Activated naive CD8-positive, alpha-beta T cell treated with anti-CD3 and anti-CD28 coated beads, Interleukin-2, amount 10 ng/mL, durations not matched to agents 7 days and 5 days (primary cell): Measurements from ENCODE around the gene NXPH1. TPM values are rescaled to one million over a fixed set of nuclear protein-coding genes. Genes with fewer than 3 reads are reported as not detected.

ENCODE experiments used
- ATAC-seq: fragments of 150-1000 bp; cut with Tn5 transposase; one replicate; pipeline ENCODE4 v1.10.0; 2021; ENCODE audit warnings: low read depth, moderate library complexity
- POLR2A ChIA-PET: fragments of 350-600 bp; sonication (Branson Sonifier 250); formaldehyde crosslinking; loops from one replicate; lab custom pipeline; 2021; ENCODE audit warnings: antibody characterized with exemption; lab: Charles Lee
- DNase-seq: peaks from one replicate; pipeline ENCODE4 v3.0.0; 2021
- H3K27ac Mint-ChIP-seq: one replicate; pipeline ENCODE4 v1.8.0; 2022; ENCODE audit warnings: mild to moderate bottlenecking, mixed read lengths
- H3K27me3 Mint-ChIP-seq: one replicate; pipeline ENCODE4 v1.8.0; 2022; ENCODE audit warnings: mild to moderate bottlenecking, moderate library complexity, mixed read lengths
- H3K36me3 Mint-ChIP-seq: one replicate; pipeline ENCODE4 v1.8.0; 2021; ENCODE audit warnings: mild to moderate bottlenecking, mixed read lengths
- H3K4me1 Mint-ChIP-seq: one replicate; pipeline ENCODE4 v1.8.0; 2021; ENCODE audit warnings: mixed read lengths
- H3K4me3 Mint-ChIP-seq: one replicate; pipeline ENCODE4 v1.8.0; 2022; ENCODE audit warnings: mild to moderate bottlenecking, moderate library complexity, mixed read lengths
- H3K9me3 Mint-ChIP-seq: one replicate; pipeline ENCODE4 v1.8.0; 2021; ENCODE audit warnings: mixed read lengths
- total RNA-seq, 2 experiments: library from RNA; stranded (reverse); gene quantifications; one replicate each; pipeline ENCODE4 v1.2.3, GENCODE V29; 2021

NXPH1 gene
- total RNA-seq, 2 experiments from 2014 or later, result not detected

DNA sequence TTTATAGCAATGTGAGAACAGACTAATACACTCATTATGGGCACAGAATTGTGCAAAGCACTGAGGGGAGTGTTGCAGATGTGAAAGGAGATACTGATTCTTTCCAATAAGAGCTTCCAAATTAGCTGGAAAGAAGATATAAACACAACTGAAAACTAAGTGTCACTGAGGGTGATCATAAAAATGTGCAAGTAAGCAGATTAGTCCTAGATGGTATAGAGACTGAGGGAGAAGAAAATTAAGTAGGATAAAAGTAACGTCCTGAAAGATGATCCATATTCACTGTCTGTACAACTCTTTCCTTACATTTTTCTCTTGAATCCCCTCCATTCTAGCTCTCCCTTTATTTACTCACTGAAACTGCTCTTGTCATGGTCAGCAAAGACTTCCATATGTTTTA, 11.2 kb upstream of the NXPH1 start:
- ATAC-seq (no peak), DNase-seq (no peak)
- POLR2A ChIA-PET, result no interaction called here
- Mint-ChIP-seq H3K27ac (no peak overlapping the region), H3K27me3 (no peaks in the 10 kb centered on the region), H3K36me3 (no peaks in the 10 kb centered on the region), H3K4me1 (no peaks in the 10 kb centered on the region), H3K4me3 (no peak overlapping the region), H3K9me3 (no peaks in the 10 kb centered on the region)

DNA sequence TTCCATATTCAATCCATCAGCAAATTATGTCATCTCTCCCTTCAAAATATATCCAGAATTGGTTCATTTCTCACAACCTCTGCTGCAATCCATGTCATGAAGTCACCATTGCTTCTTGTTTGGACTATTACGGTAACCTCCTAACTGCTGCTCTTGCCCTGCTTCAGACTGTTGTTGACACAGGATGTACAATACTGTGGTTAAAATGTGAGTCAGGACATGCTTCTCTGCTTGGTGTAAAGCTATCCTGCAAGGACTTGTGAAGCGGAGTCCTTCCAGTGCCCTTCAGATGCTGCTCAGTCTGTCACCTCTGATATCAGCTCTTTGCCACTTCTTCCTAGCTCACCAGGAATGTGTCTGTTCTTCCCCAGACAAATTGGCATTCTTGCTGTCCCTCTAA, 10.4 kb upstream of the NXPH1 start:
- Mint-ChIP-seq H3K27ac (no peak overlapping the region), H3K9me3 (no peaks in the 10 kb centered on the region), H3K27me3 (no peaks in the 10 kb centered on the region), H3K4me3 (no peak overlapping the region), H3K4me1 (no peaks in the 10 kb centered on the region), H3K36me3 (no peaks in the 10 kb centered on the region)
- no peak for DNase-seq
- POLR2A ChIA-PET, result no interaction called here
- no peak for ATAC-seq

DNA sequence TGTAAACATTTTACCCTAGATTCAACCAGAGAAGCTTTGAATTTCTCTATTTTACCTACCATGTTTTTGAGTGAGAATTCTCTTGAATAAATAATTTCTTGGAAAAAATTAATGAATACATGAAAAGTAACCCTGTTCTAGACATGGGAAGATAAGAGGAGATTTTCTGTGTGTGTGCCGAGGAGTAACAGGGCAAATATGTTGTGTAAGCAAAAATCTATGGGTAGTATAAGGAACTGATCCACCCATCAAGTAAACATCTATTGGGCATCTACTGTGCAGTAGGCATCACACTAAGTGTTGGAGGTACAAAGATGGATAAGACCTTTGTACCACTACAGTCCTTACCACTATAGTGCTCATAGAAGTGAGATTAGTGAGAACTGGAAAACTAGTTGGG, 8.2 kb upstream of the NXPH1 start:
- Mint-ChIP-seq H3K27ac (no peak overlapping the region), H3K9me3 (no peaks in the 10 kb centered on the region), H3K4me3 (no peak overlapping the region), H3K27me3 (peaks cover 3% of the 10 kb centered on the region), H3K4me1 (no peaks in the 10 kb centered on the region), H3K36me3 (no peaks in the 10 kb centered on the region)
- ATAC-seq (no peak), DNase-seq (no peak)
- POLR2A ChIA-PET, result interaction anchor here (0.5 kb wide), 1 partner anchor 1689 kb away, joined by 3 read pairs; no protein-coding TSS in a partner anchor

DNA sequence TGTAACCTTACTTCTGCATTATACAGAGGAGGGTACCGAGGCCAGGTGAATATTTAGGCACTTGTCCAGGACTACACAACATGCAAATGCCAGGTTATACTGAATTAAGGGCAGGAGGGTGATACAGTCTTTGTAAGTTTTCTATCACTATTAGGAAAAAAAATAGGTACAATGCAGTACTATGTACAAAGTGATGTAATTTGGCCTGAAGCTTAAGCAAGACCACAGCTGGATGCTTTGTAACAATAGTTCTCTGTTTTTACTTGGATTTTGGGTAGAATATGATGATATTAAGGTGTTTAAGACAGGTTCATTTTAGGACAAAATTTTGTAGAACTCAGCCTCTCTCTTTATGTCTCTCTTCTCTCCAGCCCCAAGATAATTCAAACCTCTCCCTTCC, 2.8 kb upstream of the NXPH1 start:
- ATAC-seq (no peak), DNase-seq (no peak)
- Mint-ChIP-seq H3K4me3 (no peak overlapping the region), H3K36me3 (peaks cover 8% of the 10 kb centered on the region), H3K9me3 (peaks cover 3% of the 10 kb centered on the region), H3K4me1 (peaks cover 5% of the 10 kb centered on the region), H3K27me3 (peaks cover 43% of the 10 kb centered on the region), H3K27ac (no peak overlapping the region)
- POLR2A ChIA-PET, result no interaction called here

DNA sequence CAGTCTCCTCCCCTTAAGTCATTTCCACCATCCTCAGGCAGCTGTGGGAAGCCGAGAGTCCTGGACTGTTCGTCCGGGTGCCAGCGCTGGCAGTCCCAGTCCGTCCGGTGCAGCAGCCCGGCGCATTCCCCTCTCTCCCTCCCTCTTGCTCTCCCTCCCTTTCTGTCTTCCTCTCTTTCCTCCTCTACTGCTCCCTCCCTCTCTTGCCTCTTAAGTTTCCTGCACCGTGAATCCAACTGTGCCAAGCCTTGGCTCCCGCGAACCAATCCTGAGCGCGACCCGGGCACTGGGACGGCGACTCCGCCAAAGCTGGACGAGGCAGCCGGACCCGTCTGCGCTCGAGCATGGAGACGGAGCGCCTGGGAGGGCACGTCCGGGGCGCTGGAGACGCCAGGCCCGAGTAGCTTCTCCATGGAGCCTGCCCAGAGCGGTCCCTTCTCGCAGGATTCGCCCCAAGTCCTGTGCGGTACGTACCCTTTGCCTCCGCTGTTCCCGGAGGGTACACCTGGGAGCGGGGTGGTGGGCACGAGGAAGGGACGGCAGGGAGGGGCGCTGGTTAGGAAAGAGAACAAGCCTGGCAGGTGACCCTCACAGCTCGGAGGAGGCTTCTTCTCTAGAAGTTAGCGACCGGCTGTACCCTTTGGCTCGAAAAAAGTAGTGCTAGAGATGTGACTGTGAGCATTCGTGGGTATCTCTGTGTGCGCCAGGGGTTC, 1.0 kb downstream of the NXPH1 start:
- no peak for ATAC-seq

DNA sequence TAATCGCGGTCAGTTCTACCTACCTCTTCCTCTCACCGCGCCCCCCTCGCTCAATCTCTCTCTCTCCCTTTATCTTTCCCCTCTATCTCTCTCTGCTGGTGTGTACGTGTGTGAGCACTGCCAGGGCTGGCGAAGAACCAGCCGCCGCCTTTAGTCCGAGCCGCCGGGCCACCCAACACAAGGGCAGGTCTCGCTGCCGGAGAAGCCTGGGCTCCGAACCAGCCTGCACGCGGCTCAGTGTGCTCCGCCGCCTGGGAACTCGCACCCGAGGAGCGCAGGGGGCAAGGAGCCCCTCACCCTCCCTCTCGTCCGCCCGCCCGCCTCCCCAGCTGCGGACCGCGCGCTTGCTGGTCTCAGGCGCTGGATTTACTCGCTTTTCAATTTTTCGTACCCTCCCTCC, 1.7 kb downstream of the NXPH1 start:
- no peak overlapping the region for H3K4me3 Mint-ChIP-seq
- H3K27ac Mint-ChIP-seq, result peak overlapping the region; percentile 69

More for the DNA sequence above, 1.0 kb downstream of the NXPH1 start:
- H3K27ac Mint-ChIP-seq, result peak overlapping the region; percentile 38
- H3K9me3 Mint-ChIP-seq, result peaks cover 3% of the 10 kb centered on the region
- peaks cover 8% of the 10 kb centered on the region for H3K36me3 Mint-ChIP-seq
- POLR2A ChIA-PET, result no interaction called here
- H3K4me1 Mint-ChIP-seq, result peaks cover 9% of the 10 kb centered on the region
- no peak for DNase-seq
- no peak overlapping the region for H3K4me3 Mint-ChIP-seq
- H3K27me3 Mint-ChIP-seq, result peaks cover 71% of the 10 kb centered on the region

DNA sequence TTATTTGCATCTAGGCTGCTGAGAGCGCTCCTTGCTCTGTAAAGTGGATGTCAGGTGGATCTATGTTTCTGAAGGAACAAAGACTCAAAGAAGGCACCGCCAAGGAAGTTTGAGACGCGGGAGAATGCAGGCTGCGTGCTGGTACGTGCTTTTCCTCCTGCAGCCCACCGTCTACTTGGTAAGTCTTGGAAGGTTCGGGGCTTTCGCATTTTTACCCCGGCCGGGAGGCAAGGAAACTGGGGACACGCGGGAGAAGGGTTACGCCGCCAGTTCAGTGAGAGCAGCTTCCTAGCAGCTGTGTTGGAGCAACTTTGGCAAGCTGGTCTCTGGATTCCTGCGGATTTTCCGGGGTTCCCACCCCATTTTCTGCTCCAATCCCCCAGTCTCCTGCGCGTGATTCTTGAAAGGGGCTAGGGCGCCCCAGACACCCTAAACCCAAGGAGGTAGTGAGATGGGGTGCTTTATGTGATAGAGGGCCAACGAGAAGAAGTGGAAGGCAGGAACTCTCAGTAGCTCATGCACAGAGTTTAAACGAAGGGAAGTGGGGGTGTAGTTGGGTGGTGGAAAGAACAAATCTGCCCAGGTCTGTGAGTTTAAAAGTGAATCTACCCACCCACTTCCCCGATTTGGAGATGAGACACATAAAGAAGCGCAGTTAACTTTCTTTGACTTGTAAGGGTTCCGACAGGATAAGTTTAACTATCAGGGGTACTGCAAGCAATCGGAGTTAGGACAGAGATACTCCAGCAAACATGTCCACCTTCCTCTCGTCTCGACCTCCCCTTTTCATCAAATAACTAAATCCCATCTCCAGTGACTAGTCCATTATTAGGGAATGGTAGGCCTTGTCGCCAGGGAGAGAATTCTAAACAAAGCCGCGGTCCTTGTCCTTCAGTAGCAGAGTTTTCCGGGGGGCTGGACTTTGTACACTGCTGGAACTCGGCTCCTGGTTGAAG, 2.5 kb downstream of the NXPH1 start:
- DNase-seq (no peak), ATAC-seq (no peak)
- Mint-ChIP-seq H3K4me3 (no peak overlapping the region), H3K4me1 (peaks cover 9% of the 10 kb centered on the region), H3K36me3 (peaks cover 8% of the 10 kb centered on the region), H3K27me3 (peaks cover 85% of the 10 kb centered on the region), H3K27ac (peak overlapping the region; percentile 69), H3K9me3 (peaks cover 3% of the 10 kb centered on the region)
- POLR2A ChIA-PET, result no interaction called here

More for the DNA sequence above, 1.7 kb downstream of the NXPH1 start:
- Mint-ChIP-seq H3K27me3 (peaks cover 78% of the 10 kb centered on the region), H3K36me3 (peaks cover 8% of the 10 kb centered on the region), H3K9me3 (peaks cover 3% of the 10 kb centered on the region), H3K4me1 (peaks cover 9% of the 10 kb centered on the region)
- DNase-seq, result no peak
- POLR2A ChIA-PET, result no interaction called here
- no peak for ATAC-seq

DNA sequence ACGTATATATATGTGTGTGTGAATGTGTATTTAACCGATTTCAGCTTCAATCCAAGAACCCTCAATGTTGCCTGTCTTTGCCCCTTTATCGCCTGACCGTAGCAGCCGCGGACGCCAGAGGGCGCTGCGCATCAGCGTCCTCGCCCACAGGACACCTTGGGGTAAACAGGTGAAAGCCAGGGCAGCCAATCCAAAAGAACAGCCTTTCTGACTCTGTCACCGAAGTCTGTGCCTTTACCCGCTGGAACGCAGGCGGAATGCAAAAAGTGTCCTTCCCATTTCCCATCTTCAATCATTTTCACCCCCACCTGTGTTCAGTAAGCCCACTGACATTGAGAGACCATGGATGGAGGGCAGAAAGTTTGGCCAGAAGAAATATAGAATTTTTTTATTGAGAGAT, 3.6 kb downstream of the NXPH1 start:
- no peak overlapping the region for H3K27ac Mint-ChIP-seq
- no peak overlapping the region for H3K4me3 Mint-ChIP-seq
- peaks cover 9% of the 10 kb centered on the region for H3K4me1 Mint-ChIP-seq
- peaks cover 8% of the 10 kb centered on the region for H3K36me3 Mint-ChIP-seq
- no peak for ATAC-seq
- peak; percentile 63 for DNase-seq
- POLR2A ChIA-PET, result no interaction called here
- peaks cover 3% of the 10 kb centered on the region for H3K9me3 Mint-ChIP-seq
- peaks cover 88% of the 10 kb centered on the region for H3K27me3 Mint-ChIP-seq

DNA sequence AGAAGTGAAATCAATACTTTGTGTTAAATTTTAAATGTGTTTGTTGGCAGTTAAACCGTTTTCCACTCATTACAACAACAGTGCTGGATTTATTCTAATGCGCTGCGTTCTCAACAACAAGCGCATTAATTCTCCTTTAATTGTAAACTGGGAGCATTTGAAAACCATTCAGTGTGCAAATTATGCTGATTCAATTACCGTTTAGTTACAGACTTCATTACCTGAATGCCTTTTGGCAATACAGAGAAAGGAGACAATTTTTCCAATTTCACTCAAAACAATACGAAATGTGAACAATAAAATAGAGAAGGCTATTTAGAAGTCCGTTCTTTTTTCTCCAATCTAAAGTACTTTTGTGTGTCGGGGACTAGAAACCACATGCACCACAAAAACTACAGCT, 4.2 kb downstream of the NXPH1 start:
- Mint-ChIP-seq H3K27ac (no peak overlapping the region), H3K4me1 (peaks cover 9% of the 10 kb centered on the region), H3K27me3 (peaks cover 87% of the 10 kb centered on the region), H3K9me3 (peaks cover 3% of the 10 kb centered on the region), H3K36me3 (peaks cover 8% of the 10 kb centered on the region), H3K4me3 (no peak overlapping the region)
- ATAC-seq (no peak), DNase-seq (no peak)
- POLR2A ChIA-PET, result no interaction called here

DNA sequence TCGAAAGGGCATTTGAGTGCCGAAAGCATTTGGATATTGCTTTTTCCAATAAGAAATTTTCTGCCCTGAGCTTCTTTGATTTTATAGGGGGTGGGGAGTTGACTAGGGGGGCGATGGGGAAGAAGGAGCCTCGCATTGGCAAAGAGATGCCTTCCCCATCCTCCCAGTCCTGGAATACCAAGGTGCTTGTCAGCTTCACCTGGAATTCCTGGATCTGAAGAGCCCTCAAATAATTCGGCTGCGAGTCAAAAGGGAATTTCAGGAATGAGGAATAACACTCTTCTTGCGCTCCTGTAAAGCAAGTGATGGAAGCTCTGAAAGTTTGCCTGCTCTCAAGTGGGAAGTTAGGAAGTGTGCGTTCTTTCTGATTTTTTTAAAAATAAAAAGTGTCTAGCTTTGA, 7.3 kb downstream of the NXPH1 start:
- DNase-seq (no peak), ATAC-seq (no peak)
- Mint-ChIP-seq H3K27me3 (peaks cover 85% of the 10 kb centered on the region), H3K36me3 (peaks cover 3% of the 10 kb centered on the region), H3K27ac (no peak overlapping the region), H3K4me3 (no peak overlapping the region), H3K4me1 (peaks cover 10% of the 10 kb centered on the region), H3K9me3 (peaks cover 7% of the 10 kb centered on the region)
- POLR2A ChIA-PET, result no interaction called here

DNA sequence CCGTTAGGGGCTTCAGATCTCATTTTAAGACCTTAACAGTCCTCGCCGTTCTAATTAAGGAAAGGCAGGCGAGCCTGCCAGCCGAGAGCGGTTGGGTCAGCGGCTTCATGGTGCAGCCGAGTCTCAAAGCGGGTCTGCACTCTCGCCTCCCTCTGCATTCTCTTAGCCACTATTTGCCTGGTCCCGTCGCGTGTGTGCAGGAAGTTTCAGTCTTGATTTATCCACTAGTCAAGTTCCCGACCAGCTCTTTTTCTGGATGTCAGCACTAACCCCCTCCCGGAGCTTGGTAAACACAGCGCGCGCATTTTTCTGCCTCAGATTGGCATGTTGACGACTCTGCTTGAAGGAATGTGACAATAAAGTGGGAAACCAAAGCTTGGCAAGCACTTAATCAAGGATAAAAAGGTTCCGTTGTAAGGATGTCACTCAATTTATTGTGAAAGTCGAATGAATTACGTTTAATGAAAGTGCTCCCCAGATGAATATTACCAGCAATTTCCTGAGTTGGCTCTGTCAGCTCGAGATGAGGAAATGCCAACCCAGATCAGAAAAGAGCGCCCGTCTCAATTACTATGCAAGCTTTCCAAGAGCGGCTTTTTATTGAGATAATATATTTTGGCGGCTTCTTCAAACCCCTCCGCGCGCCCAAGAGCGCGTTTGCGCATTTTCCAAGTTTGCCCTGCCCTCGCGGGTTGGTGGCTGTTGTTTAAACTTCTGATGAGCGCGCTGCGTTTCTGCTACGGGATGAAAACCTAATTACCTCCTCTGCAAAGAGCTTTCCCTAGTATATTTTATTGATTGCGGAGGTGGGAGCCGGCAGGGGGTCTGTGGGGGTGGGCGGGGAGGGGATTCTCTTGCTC, 7.9 kb downstream of the NXPH1 start:
- Mint-ChIP-seq H3K36me3 (peaks cover 3% of the 10 kb centered on the region), H3K9me3 (peaks cover 7% of the 10 kb centered on the region), H3K4me1 (peaks cover 10% of the 10 kb centered on the region), H3K4me3 (no peak overlapping the region), H3K27me3 (peaks cover 81% of the 10 kb centered on the region), H3K27ac (no peak overlapping the region)
- ATAC-seq (no peak), DNase-seq (no peak)
- POLR2A ChIA-PET, result no interaction called here

DNA sequence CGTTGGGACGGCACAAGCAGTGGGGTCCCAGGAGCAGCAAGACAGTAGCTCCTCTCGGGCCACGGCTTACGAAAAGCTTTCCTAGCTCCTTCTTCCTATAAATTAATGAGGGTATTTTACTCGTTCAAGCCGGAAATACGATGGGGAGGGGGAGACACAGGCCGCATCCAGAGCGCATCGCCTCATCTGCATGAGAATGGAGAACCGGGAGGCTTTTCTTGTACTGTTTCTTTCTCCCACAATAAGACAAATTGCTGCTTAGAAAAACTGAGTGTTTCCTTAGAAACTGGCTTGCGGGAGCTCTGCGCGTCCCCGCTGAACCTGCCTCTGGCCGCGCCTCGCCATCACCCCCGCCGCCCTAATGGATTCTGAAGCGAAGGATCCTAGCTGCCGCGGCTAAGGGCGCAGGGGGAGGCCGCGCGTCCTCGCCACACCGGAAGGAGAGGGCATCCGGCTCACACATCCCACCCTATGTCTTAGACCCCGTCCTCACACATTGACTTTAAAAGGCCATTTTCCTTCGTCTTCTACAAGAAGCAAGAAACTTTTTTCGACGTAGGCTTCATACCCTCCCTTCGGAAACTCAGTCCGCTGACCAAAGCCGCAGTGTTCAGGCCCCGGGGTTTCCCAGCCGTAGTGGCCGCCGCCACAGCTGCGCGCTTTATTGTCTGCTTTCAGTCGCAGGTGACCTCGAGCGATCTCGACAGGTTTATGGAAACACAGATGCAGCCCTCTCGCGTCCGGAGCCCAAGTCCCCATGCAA, 8.8 kb downstream of the NXPH1 start:
- H3K4me1 Mint-ChIP-seq, result peaks cover 7% of the 10 kb centered on the region
- H3K4me3 Mint-ChIP-seq, result no peak overlapping the region
- ATAC-seq (no peak), DNase-seq (no peak)
- POLR2A ChIA-PET, result no interaction called here
- H3K27me3 Mint-ChIP-seq, result peaks cover 77% of the 10 kb centered on the region
- peaks cover 7% of the 10 kb centered on the region for H3K9me3 Mint-ChIP-seq
- H3K27ac Mint-ChIP-seq, result peak overlapping the region; percentile 34
- H3K36me3 Mint-ChIP-seq, result peaks cover 3% of the 10 kb centered on the region
